ENCODE measurements around the gene MYORG.

The MYORG gene

DNA sequence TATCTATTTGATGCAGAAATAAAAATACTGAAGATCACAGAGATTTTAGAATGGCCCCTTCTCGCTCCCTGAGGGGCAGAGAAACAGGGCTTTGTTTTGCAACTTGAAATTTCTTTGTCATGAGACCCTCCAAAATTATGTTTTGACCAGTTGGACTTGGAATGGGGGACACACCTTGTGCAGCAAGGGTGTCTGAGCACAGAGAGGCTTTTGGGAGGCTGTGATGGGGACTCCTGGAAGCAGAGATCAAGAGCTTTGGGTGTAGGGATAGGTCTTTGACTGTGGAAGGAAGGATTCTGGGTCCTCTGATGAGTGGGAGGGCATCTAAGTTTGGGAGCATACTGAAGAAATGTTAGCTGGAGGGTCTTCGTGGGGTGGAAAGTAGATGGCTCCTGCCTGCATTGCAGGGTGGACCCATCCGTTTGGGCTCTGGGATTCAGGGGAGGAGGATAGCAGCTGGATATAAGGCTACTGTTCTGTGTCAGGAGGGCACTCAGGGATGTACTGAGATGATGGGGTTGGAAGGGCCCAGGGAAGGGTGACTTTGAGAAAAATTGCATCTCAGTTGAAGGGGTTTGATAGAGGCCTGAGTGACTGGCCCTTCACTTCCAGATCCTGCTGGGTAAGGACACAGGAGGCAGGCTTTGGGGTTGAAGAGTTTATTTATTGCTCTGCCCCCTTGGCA lies 1.8 kb upstream of the MYORG start:
- Histone ChIP-seq H3K27me3 (no peaks in the 10 kb centered on the region), H3K4me1 (no peaks in the 10 kb centered on the region), H3K36me3 (no peaks in the 10 kb centered on the region), H3K9me3 (no peaks in the 10 kb centered on the region), H3K4me3 (ENCODE audit: low read depth, low read length) (no peak overlapping the region)
- TF ChIP-seq, protein P1, sequence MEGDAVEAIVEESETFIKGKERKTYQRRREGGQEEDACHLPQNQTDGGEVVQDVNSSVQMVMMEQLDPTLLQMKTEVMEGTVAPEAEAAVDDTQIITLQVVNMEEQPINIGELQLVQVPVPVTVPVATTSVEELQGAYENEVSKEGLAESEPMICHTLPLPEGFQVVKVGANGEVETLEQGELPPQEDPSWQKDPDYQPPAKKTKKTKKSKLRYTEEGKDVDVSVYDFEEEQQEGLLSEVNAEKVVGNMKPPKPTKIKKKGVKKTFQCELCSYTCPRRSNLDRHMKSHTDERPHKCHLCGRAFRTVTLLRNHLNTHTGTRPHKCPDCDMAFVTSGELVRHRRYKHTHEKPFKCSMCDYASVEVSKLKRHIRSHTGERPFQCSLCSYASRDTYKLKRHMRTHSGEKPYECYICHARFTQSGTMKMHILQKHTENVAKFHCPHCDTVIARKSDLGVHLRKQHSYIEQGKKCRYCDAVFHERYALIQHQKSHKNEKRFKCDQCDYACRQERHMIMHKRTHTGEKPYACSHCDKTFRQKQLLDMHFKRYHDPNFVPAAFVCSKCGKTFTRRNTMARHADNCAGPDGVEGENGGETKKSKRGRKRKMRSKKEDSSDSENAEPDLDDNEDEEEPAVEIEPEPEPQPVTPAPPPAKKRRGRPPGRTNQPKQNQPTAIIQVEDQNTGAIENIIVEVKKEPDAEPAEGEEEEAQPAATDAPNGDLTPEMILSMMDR (IDR thresholded peaks at IDR 0.05; ENCODE audit: low read depth, low read length) = no peak
- no peak for DNase-seq

DNA sequence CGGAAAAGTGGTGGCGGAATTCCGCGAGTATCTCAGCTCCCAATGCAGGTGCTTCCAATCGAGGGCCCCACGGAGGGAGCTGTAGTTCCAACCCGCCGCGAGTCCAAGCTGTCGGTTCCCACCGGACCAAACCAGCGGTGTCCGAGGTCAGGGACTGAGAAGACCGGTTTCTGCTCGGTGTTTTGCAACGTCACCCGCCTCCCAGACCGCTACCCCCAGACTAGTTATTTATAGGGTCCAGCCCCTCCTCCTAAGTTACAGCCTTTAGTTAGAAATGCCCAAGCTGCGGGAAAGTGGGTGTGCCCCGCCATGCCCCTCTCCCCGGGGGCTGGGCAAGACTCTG lies 677 bp upstream of the MYORG start:
- Histone ChIP-seq H3K9me3 (no peaks in the 10 kb centered on the region), H3K27me3 (no peaks in the 10 kb centered on the region)

DNA sequence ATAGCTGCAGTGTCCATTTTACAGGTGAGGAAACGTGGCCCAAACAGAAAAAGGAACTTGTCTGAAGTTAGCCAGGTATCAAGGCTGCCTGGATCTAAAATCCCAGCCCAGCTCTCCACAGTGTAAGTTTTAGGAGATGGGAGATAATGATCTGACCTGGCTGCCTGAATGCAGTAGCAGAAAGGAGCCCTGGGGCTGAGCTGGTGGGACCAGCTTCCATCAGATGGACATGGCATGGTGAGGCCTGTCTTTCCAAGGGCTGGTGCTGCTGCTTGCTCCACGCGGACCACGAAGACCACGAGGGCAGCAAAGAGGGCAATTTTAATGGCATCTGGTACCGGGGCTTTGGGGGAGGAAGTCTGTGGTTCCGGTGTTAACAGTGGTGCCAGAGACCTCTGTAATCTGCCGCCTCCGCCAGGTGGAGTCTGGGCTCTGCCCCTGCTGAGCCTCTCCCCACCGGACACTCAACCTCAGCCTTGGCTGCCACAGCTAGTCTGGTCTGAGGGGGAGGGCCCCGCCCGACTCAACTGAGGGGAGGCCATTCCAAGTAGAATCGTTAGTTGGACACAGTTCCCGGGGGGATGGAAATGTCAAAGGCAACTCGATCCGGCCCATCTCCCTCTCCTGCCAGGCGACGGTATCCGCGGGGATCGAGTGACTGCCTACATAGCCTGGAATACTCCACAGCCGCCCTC lies 650 bp downstream of the MYORG start:
- no peaks in the 10 kb centered on the region for H3K4me1 ChIP-seq
- TF ChIP-seq, protein P1 (IDR thresholded peaks at IDR 0.05; ENCODE audit: low read depth, low read length) = peak; percentile 40
- H3K36me3 ChIP-seq = no peaks in the 10 kb centered on the region
- no peaks in the 10 kb centered on the region for H3K9me3 ChIP-seq
- peak; percentile 53 for DNase-seq
- peak overlapping the region; percentile 79 for H3K4me3 ChIP-seq (ENCODE audit: low read depth, low read length)
- no peaks in the 10 kb centered on the region for H3K27me3 ChIP-seq

More for the DNA sequence above, 677 bp upstream of the MYORG start:
- H3K4me3 ChIP-seq (ENCODE audit: low read depth, low read length) = peak overlapping the region; percentile 79
- no peak for DNase-seq
- H3K4me1 ChIP-seq = no peaks in the 10 kb centered on the region
- H3K36me3 ChIP-seq = no peaks in the 10 kb centered on the region
- TF ChIP-seq, protein P1 (IDR thresholded peaks at IDR 0.05; ENCODE audit: low read depth, low read length) = no peak

DNA sequence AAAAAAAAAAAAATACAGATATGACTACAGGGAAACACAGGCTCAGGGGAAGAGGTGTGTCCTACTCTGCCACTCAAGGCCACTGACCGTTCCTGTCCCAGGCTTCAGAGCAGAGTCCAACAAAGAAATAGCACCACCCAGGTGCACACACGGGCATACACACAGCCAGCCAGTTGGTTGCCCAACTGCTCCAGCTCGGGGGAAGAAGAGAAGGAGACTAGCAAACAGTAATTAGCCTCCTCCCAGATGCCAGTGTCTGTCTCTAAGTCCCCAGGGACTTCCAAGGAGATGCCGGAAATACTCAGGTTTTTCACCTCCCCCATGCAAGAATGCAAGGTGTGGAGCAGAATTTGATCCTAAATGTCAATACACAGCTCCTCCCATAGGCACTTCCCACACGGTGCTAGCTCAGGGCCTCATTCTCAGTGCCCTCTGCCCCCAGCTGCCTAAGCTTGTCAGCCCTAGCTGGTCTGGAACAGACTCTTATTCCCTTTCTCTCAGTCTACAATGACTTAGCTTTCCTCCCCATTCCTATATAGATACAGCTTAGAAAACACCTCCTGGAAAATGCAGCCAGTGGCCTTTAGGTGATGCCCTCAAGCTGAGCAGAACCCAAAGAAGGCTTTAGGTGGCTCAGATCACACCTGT lies 1.7 kb downstream of the MYORG start:
- TF ChIP-seq, protein P1 (IDR thresholded peaks at IDR 0.05; ENCODE audit: low read depth, low read length) = no peak
- Histone ChIP-seq H3K36me3 (no peaks in the 10 kb centered on the region), H3K4me1 (no peaks in the 10 kb centered on the region), H3K9me3 (no peaks in the 10 kb centered on the region), H3K27me3 (no peaks in the 10 kb centered on the region), H3K4me3 (ENCODE audit: low read depth, low read length) (no peak overlapping the region)
- DNase-seq = no peak

DNA sequence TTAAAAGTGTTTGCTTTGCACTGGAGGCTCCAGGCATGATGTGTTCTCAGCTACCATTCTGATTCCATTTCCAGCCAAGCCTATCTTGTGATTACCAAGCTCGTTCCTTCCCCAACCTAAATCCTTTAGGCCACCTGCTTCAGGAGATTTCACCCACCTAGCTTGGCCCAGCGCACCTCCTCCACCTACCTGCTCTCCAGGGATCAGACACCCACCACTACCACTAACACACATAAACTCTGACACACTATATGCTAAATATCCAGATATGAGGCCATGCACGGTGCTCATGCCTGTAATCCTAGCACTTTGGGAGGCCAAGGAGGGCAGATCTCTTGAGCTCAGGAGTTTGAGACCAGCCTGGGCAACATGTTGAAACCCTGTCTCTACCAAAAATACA lies 2.4 kb downstream of the MYORG start:
- Histone ChIP-seq H3K27me3 (no peaks in the 10 kb centered on the region), H3K9me3 (no peaks in the 10 kb centered on the region), H3K36me3 (no peaks in the 10 kb centered on the region), H3K4me1 (no peaks in the 10 kb centered on the region), H3K4me3 (ENCODE audit: low read depth, low read length) (no peak overlapping the region)
- DNase-seq = no peak
- TF ChIP-seq, protein P1 (IDR thresholded peaks at IDR 0.05; ENCODE audit: low read depth, low read length) = no peak

- Histone ChIP-seq H3K4me1 (no peaks in the 10 kb centered on the region), H3K27me3 (no peaks in the 10 kb centered on the region), H3K36me3 (no peaks in the 10 kb centered on the region), H3K4me3 (ENCODE audit: low read depth, low read length) (no peak overlapping the region), H3K9me3 (no peaks in the 10 kb centered on the region)
- DNase-seq = no peak
- TF ChIP-seq, protein P1 (IDR thresholded peaks at IDR 0.05; ENCODE audit: low read depth, low read length) = no peak
Measured at GRCh38 chr9:34373749-34374148, 2.9 kb downstream of the MYORG start.

All from BE2C (cell line).